Fibroblast of villous mesenchyme (primary cell): ENCODE results near the gene UTS2R. TPM values are rescaled to one million over a fixed set of nuclear protein-coding genes. Genes with fewer than 3 reads are reported as not detected.
A peak's percentile ranks its signal among the peaks of the same experiment; 100 is the strongest.
"Not testable (repeated sequence)": the region's sequence is repeated elsewhere in the genome, so short reads cannot be mapped to it uniquely, and the experiment has no call there.

Source experiments
- DNase-seq: peaks from one replicate; pipeline ENCODE4 v3.0.0-alpha.2; 2010; ENCODE audit warnings: low read depth
- H3K4me3 ChIP-seq: 2 replicates; pipeline ENCODE4 v1.5.1; 2011; ENCODE audit warnings: low read depth, mild to moderate bottlenecking, low read length
- CTCF ChIP-seq: IDR thresholded peaks from 2 replicates; pipeline ENCODE4 v1.5.1; 2012; ENCODE audit warnings: low read depth, mild to moderate bottlenecking, low read length; ENCODE audit not compliant: insufficient read depth
- total RNA-seq: library from RNA; depleted of rRNA; stranded (reverse); fragments of >200 nt; gene quantifications from 2 replicates; pipeline ENCODE4 v1.2.3, GENCODE V29; 2012

The UTS2R gene
- total RNA-seq, 1 donor, result not detected

GRCh38 chr17:82365606-82366295 is 5.8 kb upstream of the UTS2R start:
- H3K4me3 ChIP-seq, result no peak overlapping the region
- no peak for TF ChIP-seq CTCF
- DNase-seq, result no peak

GRCh38 chr17:82366749-82367148 is 4.8 kb upstream of the UTS2R start:
- no peak for DNase-seq
- no peak overlapping the region for H3K4me3 ChIP-seq
- no peak for TF ChIP-seq CTCF

- H3K4me3 ChIP-seq, result no peak overlapping the region
- no peak for TF ChIP-seq CTCF
- peak; percentile 60 for DNase-seq
Observed at GRCh38 chr17:82367724-82368524, 3.6 kb upstream of the UTS2R start.

GRCh38 chr17:82369211-82369610 is 2.4 kb upstream of the UTS2R start:
- H3K4me3 ChIP-seq, result no peak overlapping the region
- TF ChIP-seq CTCF, result no peak
- DNase-seq, result no peak

- H3K4me3 ChIP-seq, result peak overlapping the region; percentile 30
- TF ChIP-seq CTCF, result no peak
Observed at GRCh38 chr17:82370471-82371332, 863 bp upstream of the UTS2R start.

GRCh38 chr17:82372249-82373071 is 895 bp downstream of the UTS2R start:
- no peak overlapping the region for H3K4me3 ChIP-seq
- TF ChIP-seq CTCF, result no peak
- DNase-seq, result no peak

More at GRCh38 chr17:82370471-82371332, 863 bp upstream of the UTS2R start:
- DNase-seq, result peak; percentile 30

GRCh38 chr17:82373072-82373452 is 1.5 kb downstream of the UTS2R start:
- not testable (repeated sequence) for H3K4me3 ChIP-seq, DNase-seq
